Fibroblast of upper back skin (primary cell): ENCODE results near the gene SLIT2.

Source experiments
- DNase-seq: peaks from one replicate; pipeline ENCODE4 v3.0.0-alpha.2; 2013

Gene SLIT2, protein sequence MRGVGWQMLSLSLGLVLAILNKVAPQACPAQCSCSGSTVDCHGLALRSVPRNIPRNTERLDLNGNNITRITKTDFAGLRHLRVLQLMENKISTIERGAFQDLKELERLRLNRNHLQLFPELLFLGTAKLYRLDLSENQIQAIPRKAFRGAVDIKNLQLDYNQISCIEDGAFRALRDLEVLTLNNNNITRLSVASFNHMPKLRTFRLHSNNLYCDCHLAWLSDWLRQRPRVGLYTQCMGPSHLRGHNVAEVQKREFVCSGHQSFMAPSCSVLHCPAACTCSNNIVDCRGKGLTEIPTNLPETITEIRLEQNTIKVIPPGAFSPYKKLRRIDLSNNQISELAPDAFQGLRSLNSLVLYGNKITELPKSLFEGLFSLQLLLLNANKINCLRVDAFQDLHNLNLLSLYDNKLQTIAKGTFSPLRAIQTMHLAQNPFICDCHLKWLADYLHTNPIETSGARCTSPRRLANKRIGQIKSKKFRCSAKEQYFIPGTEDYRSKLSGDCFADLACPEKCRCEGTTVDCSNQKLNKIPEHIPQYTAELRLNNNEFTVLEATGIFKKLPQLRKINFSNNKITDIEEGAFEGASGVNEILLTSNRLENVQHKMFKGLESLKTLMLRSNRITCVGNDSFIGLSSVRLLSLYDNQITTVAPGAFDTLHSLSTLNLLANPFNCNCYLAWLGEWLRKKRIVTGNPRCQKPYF (N-terminal part only)

DNA sequence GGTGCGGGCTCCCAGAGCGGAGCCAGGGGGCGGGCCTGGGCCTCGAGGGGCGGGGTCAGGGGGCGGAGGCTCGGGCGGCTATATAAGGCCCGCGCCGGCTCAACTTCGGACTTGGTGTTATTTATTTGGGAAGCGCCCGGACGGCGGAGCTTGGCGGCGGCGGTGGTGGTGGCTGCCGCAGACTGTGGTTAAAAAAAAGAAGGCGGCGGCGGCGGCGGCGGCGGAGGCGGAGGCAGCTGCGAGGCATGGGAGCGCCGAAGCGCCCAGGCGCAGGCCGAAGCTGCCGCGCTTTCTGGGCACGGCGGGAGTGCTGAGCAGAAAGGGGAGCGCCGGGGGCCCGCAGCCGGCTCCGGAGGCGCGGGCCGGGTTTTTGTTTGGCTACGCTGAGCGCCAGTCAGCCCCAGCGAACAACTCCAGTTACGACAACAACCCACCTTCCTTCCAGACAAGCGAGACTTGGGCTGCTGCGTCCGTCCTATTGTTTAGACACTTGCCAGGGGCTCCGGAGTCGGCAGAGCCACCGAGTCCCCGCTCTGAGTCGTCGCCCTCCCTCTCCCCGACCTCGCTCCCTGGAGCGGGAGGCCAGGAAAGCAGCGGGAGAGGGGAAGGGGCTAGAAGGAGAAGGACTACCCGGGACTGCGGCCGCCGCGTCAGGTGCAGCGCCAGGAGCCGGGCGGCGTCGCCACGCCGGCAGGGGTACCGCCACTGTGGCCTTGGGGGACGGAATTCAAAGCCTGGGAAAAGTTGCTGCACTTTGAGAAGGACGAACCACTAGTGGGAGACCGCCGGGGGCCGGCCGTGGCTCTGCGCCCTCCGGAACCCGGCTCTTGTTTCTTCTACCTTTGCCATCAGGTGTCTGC lies at the start of gene SLIT2:
SLIT2 (plus strand) TSS at position 110 of the 860 bp plus-strand sequence. CDS start 1,911 bp downstream, outside the sequence.
- DNase-seq = peak; percentile 89

GRCh38 chr4:20203508-20203907 lies 48.2 kb upstream of the SLIT2 start:
- DNase-seq = peak; percentile 99

- DNase-seq = no peak
These were observed 34.2 kb upstream of the SLIT2 start for GRCh38 chr4:20217521-20217920.

DNA sequence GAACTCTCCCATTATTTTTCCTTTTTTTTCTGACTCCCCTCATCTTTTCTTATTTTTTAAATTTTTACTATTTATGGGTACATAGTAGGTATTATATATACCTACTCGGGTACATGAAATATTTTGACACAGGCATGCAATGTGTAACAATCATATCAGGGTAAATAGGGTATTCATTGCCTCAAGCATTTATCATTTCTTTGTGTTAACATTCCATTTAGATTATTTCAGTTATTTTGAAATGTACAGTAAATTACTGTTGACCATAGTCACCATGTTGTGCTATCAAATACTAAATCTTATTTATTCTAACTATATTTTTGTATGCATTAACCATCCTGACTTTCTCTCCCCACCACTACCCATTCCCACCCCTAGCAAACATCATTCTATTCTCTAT lies 33.8 kb upstream of the SLIT2 start:
- DNase-seq = no peak

DNA sequence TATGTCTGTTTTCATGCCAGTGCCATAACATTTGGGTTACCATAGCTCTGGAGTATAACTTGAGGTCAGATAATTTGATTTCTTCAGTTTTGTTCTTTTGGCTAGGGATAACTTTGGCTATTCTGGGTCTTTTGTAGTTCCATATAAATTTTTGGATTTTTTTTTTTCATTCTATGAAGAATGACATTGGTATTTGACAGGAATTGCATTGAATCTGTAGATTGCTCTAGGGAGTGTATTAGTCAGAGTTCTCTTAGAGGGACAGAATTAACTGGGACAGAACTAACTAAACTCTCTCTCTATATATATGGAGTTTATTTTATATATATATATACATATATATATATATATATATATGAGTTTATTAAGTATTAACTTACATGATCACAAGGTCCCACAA lies 32.2 kb upstream of the SLIT2 start:
- peak; percentile 20 for DNase-seq

GRCh38 chr4:20237894-20238537 lies 13.7 kb upstream of the SLIT2 start:
- no peak for DNase-seq

DNA sequence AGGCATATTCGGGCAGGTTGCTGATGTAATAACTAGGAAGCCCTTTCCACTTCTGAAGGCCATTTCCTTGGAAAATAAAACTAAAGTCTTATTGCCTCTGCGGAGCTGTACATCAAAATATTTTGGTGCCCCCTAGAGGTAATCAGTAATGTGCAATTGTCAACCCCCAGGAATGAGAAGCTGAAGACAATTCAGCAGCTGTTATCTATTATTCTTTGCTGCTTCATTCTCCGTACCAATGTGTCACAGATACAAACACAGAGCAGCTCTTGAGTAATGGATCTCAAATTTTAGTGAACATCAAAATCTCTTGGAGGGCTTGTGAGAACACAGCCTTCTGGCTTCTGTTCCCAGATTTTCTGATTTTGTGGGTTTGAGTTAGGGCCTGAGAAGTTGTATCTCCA lies 3.5 kb upstream of the SLIT2 start:
- peak; percentile 95 for DNase-seq

DNA sequence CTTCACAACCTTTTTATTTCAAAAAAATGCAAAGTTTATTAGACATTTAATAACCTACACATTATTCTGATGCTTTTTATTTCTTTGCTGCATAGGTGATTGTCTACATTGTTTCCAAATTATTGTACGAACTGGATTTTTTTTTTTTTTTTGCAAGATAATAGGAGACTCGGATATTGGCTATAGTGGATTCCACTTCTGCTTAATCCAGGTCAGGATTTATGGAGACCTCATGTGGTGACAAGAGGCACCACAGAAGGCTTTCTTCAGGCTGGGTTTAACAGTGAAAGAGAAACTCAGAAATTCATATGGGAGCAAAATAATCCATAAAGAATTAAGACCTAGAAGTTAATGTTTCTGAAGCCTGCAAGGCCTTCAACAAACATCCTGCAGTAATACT lies 2.4 kb upstream of the SLIT2 start:
- peak; percentile 67 for DNase-seq

- no peak for DNase-seq
These were observed 492 bp upstream of the SLIT2 start for GRCh38 chr4:20251031-20251795.

- DNase-seq = no peak
These were observed 1.1 kb downstream of the SLIT2 start for GRCh38 chr4:20252656-20253282.

- DNase-seq = no peak
These were observed 1.6 kb downstream of the SLIT2 start for GRCh38 chr4:20253283-20253734.

GRCh38 chr4:20253735-20254409 lies 2.2 kb downstream of the SLIT2 start:
- no peak for DNase-seq

- no peak for DNase-seq
These were observed 3.0 kb downstream of the SLIT2 start for GRCh38 chr4:20254511-20255250.

- DNase-seq = no peak
These were observed 3.5 kb downstream of the SLIT2 start for GRCh38 chr4:20255251-20255586.

- DNase-seq = no peak
These were observed 4.1 kb downstream of the SLIT2 start for GRCh38 chr4:20255823-20256222.

- DNase-seq = no peak
These were observed 4.7 kb downstream of the SLIT2 start for GRCh38 chr4:20256381-20256881.

GRCh38 chr4:20259707-20260106 lies 8.0 kb downstream of the SLIT2 start:
- DNase-seq = peak; percentile 76

GRCh38 chr4:20260821-20261220 lies 9.1 kb downstream of the SLIT2 start:
- no peak for DNase-seq

DNA sequence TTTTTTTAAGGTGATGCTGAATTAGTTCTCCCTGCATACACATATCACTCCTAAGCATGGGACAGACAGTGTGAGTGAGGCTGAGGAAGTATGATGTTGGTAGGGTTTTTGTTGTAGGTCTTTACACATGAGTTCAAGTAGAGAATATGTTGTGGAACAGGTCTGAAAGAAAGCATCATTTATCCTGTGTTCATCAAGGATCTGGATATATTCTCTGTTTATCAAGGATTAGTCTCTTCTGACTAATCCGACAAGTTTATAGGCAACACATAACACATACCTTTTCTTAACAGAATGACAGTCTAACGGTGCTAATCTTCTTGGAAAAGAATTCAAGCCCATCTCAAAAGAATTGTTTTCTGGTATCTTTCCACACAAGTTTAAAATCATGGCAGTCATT lies 10.5 kb downstream of the SLIT2 start:
- no peak for DNase-seq

GRCh38 chr4:20264688-20265087 lies 13.0 kb downstream of the SLIT2 start:
- peak; percentile 48 for DNase-seq
